Osteocyte (in vitro differentiated cells): ENCODE results near the gene TPCN2. TPM values are rescaled to one million over a fixed set of nuclear protein-coding genes. Genes with fewer than 3 reads are reported as not detected.

Experiments used
- DNase-seq: peaks from one replicate; pipeline ENCODE4 v3.0.0; 2021; ENCODE audit warnings: mixed read lengths; ENCODE audit not compliant: unreplicated experiment; ENCODE audit errors: extremely low spot score
- H3K27ac Mint-ChIP-seq: one replicate; pipeline ENCODE4 v1.8.0; 2021; ENCODE audit warnings: mild to moderate bottlenecking, mixed read lengths; ENCODE audit not compliant: unreplicated experiment
- H3K27me3 Mint-ChIP-seq: one replicate; pipeline ENCODE4 v1.8.0; 2021; ENCODE audit warnings: mixed read lengths; ENCODE audit not compliant: unreplicated experiment
- H3K36me3 Mint-ChIP-seq: one replicate; pipeline ENCODE4 v1.8.0; 2021; ENCODE audit warnings: mixed read lengths; ENCODE audit not compliant: unreplicated experiment
- H3K4me1 Mint-ChIP-seq: one replicate; pipeline ENCODE4 v1.8.0; 2021; ENCODE audit warnings: mixed read lengths; ENCODE audit not compliant: unreplicated experiment
- H3K4me3 Mint-ChIP-seq: one replicate; pipeline ENCODE4 v1.8.0; 2021; ENCODE audit warnings: mild to moderate bottlenecking, moderate library complexity, mixed read lengths; ENCODE audit not compliant: unreplicated experiment
- H3K9me3 Mint-ChIP-seq: one replicate; pipeline ENCODE4 v1.8.0; 2021; ENCODE audit warnings: mixed read lengths; ENCODE audit not compliant: unreplicated experiment
- CTCF ChIP-seq: fragments of 200-600 bp; sonication (generic); IDR thresholded peaks from 2 replicates; pipeline ENCODE4 v1.5.0; 2021; ENCODE audit warnings: antibody characterized with exemption, mild to moderate bottlenecking, moderate library complexity
- total RNA-seq: library from RNA; stranded (reverse); gene quantifications from 2 replicates; pipeline ENCODE4 v1.2.1, GENCODE V29; 2021

The TPCN2 gene
- total RNA-seq, 1 donor from 2014 or later = 22.4 TPM

DNA sequence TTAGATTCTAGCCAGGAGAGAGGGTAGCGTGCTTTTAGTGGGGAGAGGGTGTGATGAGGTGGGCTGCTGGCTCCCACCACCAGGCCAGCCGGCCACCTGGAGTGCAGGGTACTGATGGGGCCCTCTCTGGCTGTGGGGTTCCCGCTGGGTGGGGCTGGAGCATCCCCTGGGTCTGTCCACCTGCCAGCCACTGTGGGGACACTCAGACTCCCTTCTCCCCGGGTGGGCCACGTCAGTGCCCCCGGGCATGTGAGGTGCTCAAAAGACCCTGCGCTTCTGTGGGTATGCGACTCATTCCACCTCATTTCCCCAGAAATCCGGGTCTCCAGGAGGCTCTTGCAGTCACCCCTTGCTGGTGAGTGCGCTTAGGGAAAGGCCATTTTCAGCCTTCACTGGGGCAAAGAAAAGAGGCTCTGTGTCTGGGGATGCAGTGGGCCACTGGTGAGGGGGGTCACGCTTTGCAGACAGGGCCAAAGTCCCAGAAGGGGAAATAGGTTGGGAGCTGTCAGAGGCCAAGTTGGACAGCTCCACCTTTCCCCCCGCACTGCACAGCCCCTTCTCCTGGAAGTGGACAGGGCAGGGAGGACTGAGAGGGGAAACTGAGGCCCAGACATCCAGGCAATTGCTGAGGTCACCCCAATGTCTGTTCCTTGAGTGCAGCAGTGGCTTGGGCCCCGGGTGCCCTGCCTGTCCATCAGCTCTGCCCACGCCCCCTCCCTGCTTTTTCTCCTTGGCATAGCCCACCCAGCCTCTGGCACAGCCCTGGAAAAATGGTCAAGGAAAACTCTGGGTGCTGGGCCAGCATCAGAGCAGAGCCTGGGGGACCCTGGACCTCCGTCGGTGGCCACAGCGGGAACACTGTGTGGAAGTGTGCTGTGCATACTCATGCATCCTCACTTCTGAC is 53.3 kb downstream of the TPCN2 start:
- DNase-seq = no peak
- Mint-ChIP-seq H3K27ac (no peak overlapping the region), H3K4me3 (no peak overlapping the region), H3K9me3 (no peaks in the 10 kb centered on the region), H3K27me3 (no peaks in the 10 kb centered on the region), H3K4me1 (peaks cover 2% of the 10 kb centered on the region), H3K36me3 (no peaks in the 10 kb centered on the region)
- no peak for TF ChIP-seq CTCF

DNA sequence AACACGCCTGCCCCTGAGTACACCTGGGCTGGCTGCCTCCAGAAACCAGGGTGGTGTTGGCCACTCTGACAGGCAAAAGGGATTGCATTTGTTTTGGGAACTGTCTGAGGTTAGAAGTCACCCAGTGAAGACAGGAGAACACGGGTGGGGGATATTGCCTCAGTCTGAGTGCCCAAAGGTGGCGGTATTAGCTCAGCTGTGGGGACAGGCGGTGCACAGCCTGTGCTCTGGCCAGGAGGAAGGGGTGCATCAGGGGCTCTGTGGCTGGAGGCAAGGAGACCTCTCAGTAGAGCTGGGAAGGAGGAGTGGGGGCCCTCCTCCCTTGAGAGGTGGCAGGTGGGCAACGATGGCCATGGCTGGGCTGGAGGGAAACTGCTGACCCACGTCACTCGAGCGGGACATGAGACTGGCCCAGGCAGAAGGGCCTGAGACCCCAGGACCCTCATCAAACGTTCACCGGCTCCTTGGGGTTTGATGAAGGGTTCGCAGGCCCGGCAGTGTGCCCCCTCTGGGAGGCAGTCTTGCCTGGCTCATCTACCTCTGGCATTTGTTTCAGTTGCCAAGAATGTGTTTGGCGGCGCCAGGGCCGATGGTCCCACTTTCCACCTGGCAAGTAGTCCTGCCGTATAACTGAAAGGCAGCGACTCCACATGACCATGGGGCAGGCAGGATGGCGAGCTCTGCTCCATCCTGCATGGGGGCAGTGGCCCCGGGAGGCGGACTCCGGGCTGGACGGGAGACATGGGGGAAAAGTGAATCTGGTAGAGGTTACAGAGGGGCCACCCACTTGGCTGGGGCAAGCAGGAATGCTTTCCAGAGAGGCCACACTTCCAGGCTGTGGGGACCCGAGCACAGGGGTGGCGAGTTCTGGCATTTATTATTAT is 54.2 kb downstream of the TPCN2 start:
- no peak for DNase-seq
- H3K9me3 Mint-ChIP-seq = no peaks in the 10 kb centered on the region
- TF ChIP-seq CTCF = peak; percentile 21
- peaks cover 2% of the 10 kb centered on the region for H3K4me1 Mint-ChIP-seq
- H3K27me3 Mint-ChIP-seq = no peaks in the 10 kb centered on the region
- no peak overlapping the region for H3K4me3 Mint-ChIP-seq
- H3K27ac Mint-ChIP-seq = no peak overlapping the region
- H3K36me3 Mint-ChIP-seq = no peaks in the 10 kb centered on the region

DNA sequence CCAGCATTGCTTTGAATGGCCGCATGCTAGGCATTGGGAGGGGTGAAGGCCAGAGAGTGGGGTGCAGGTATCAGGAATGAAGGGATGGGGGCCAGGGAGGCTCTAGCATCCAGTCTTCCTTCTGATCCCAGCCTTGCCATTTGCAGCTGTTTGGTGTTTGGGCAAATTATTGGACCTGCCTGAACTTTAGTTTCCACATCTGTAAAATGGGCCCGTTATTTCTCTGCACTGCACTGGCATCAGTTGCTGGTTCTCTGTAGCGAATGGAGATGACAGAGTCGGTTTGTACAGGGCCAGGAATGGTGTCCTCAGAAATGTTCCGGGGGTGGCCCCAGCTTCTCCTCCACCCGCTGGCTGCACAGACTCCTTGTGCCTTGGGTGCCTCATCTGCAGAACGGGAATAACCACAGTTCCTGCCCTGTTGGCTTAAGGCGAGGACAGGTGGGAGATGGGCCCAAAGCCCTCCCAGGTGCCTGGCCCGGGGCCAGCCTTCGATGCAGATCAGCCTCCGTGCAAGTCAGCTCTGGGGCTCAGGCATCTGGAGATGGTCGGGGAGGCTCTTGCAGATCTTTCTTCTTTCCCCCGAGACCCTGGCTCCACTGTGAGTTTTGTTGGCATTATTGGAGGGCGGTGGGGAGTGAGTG is 55.6 kb downstream of the TPCN2 start:
- Mint-ChIP-seq H3K27ac (no peak overlapping the region), H3K9me3 (no peaks in the 10 kb centered on the region), H3K4me1 (peaks cover 2% of the 10 kb centered on the region), H3K27me3 (no peaks in the 10 kb centered on the region), H3K4me3 (no peak overlapping the region), H3K36me3 (no peaks in the 10 kb centered on the region)
- no peak for TF ChIP-seq CTCF
- no peak for DNase-seq

GRCh38 chr11:69104856-69105395 is 56.2 kb downstream of the TPCN2 start:
- Mint-ChIP-seq H3K4me1 (peaks cover 2% of the 10 kb centered on the region), H3K4me3 (no peak overlapping the region), H3K36me3 (no peaks in the 10 kb centered on the region), H3K27ac (no peak overlapping the region), H3K9me3 (no peaks in the 10 kb centered on the region), H3K27me3 (no peaks in the 10 kb centered on the region)
- no peak for TF ChIP-seq CTCF
- no peak for DNase-seq
